ENCODE measurements around the gene LCN1. TPM values are rescaled to one million over a fixed set of nuclear protein-coding genes. Genes with fewer than 3 reads are reported as not detected.

LCN1 gene
- total and polyA plus RNA-seq, 2 of the 4 experiments (the other 2 are of a cell fraction), result not detected

GRCh38 chr9:135519179-135519971, 1.9 kb upstream of the LCN1 start:
- Histone ChIP-seq H3K4me1 (ENCODE audit: control insufficient read depth, insufficient read depth, low read length) (no peaks in the 10 kb centered on the region), H2BK5ac (ENCODE audit: low read depth, low read length, poor library complexity, severe bottlenecking) (no peak overlapping the region), H2AK9ac (replicated peaks; ENCODE audit: low read depth, low read length, poor library complexity) (no peak overlapping the region), H3K36me3 (ENCODE audit: control insufficient read depth, insufficient read depth, low read length) (no peaks in the 10 kb centered on the region), H4K5ac (ENCODE audit: low read depth, low read length) (no peak overlapping the region), H3K4me3 (ENCODE audit: insufficient read depth, low read depth, low read length) (no peak overlapping the region), H4K8ac (ENCODE audit: low read depth in 2 of 2, low read length in 2 of 2) (no peak overlapping the region), H2BK15ac (ENCODE audit: low read depth, low read length) (no peak overlapping the region), H3K27ac (ENCODE audit: insufficient read depth, low read length) (no peak overlapping the region), H3K4me2 (ENCODE audit: low read depth, low read length) (no peak overlapping the region), H3K9me1 (ENCODE audit: insufficient read depth, low read length) (no peaks in the 10 kb centered on the region), H3K18ac (ENCODE audit: low read depth, low read length) (no peak overlapping the region), H2AFZ (replicated peaks; ENCODE audit: low read length, poor library complexity) (no peak overlapping the region), H3K79me1 (ENCODE audit: low read depth in 1 of 2, low read length in 2 of 2) (no peaks in the 10 kb centered on the region), H4K20me1 (ENCODE audit: insufficient read depth, low read length) (no peaks in the 10 kb centered on the region), H2BK20ac (ENCODE audit: low read depth, low read length) (no peak overlapping the region), H3K56ac (ENCODE audit: extremely low read depth, insufficient read depth, low read length) (no peak overlapping the region), H3K9ac (ENCODE audit: low read depth, low read length) (no peak overlapping the region), H3K4ac (ENCODE audit: low read depth, low read length) (no peak overlapping the region), H3K14ac (replicated peaks; ENCODE audit: low read depth, low read length) (no peak overlapping the region), H2BK120ac (ENCODE audit: low read depth, low read length) (no peak overlapping the region), H3K27me3 (ENCODE audit: control insufficient read depth, insufficient read depth, low read length) (peaks cover 3% of the 10 kb centered on the region; the same call in 1 of the 2 replicates), H2AK5ac (ENCODE audit: low read depth, low read length) (no peak overlapping the region), H3K9me3 (ENCODE audit: control insufficient read depth, insufficient read depth, low read length) (no peaks in the 10 kb centered on the region), H3K23ac (ENCODE audit: low read depth, low read length) (no peak overlapping the region), H4K91ac (ENCODE audit: insufficient read depth, low read depth, low read length) (no peak overlapping the region)
- WGBS, 2 experiments (ENCODE audit: extremely low coverage in 2 of 2, insufficient read length in 1 of 2), result 92% methylated on average over 2 of the region's 10 CpGs; no CpG with 5 or more reads in 1 of the 2 experiments
- POLR2A ChIA-PET (ENCODE audit: unreplicated experiment), result no interaction called here
- TF ChIP-seq CHD1 (IDR thresholded peaks at IDR 0.05; ENCODE audit: low read depth, low read length), result no peak
- no peak for TF ChIP-seq CTCF (conservative IDR thresholded peaks at IDR 0.05; ENCODE audit: low read depth, low read length)
- no peak for TF ChIP-seq CEBPB (IDR thresholded peaks at IDR 0.05; ENCODE audit: low read depth, low read length)
- no peak for TF ChIP-seq RCOR1 (IDR thresholded peaks at IDR 0.05; ENCODE audit: insufficient replicate concordance, low read length)
- TF ChIP-seq MXI1 (IDR thresholded peaks at IDR 0.05; ENCODE audit: borderline replicate concordance, low read depth, low read length), result no peak
- no peak for TF ChIP-seq USF2 (IDR thresholded peaks at IDR 0.05; ENCODE audit: low read depth, low read length)
- TF ChIP-seq POLR2A (IDR thresholded peaks at IDR 0.05; ENCODE audit: low read depth, low read length), result no peak
- TF ChIP-seq ELK1 (IDR thresholded peaks at IDR 0.05; ENCODE audit: borderline replicate concordance, low read depth, low read length), result no peak
- no peak for TF ChIP-seq BHLHE40 (IDR thresholded peaks at IDR 0.05; ENCODE audit: low read depth, low read length)
- no peak for TF ChIP-seq RAD21 (IDR thresholded peaks at IDR 0.05; ENCODE audit: low read length)
- dilution Hi-C loops (cut with HindIII; ENCODE audit: low sequenced_read_pairs, unreplicated experiment) (no loop called here), in situ Hi-C loops (cut with MboI; ENCODE audit: low sequenced_read_pairs) (no loop called here), intact Hi-C loops (cut with micrococcal nuclease) (no loop called here)
- ATAC-seq (ENCODE audit: low read depth) (no peak), DNase-seq (no peak)
- CTCF ChIA-PET, result no interaction called here
- BruUV-seq (replicated peaks), result no TSS peak

Data from IMR-90 (cell line).